KMS-11 (cell line): ENCODE data around the gene GRM1.

Experiments used
- H2AFZ ChIP-seq: fragments of 200-600 bp; sonication (generic); 2 replicates; pipeline ENCODE4 v1.6.1; 2016; ENCODE audit warnings: antibody characterized with exemption, mixed run types, low read depth
- H3K27ac ChIP-seq: fragments of 200-600 bp; sonication (generic); 2 replicates; pipeline ENCODE4 v1.6.1; 2016; ENCODE audit warnings: mild to moderate bottlenecking, mixed run types
- H3K27me3 ChIP-seq: fragments of 200-600 bp; sonication (generic); 2 replicates; pipeline ENCODE4 v1.6.1; 2017; ENCODE audit warnings: mild to moderate bottlenecking, low read depth, mixed run types, moderate library complexity; ENCODE audit not compliant: insufficient read depth
- H3K36me3 ChIP-seq: fragments of 200-600 bp; sonication (generic); 2 replicates; pipeline ENCODE4 v1.6.1; 2017; ENCODE audit warnings: mild to moderate bottlenecking, mixed run types; ENCODE audit not compliant: insufficient read depth
- H3K4me1 ChIP-seq: fragments of 200-600 bp; sonication (generic); 2 replicates; pipeline ENCODE4 v1.6.1; 2016; ENCODE audit warnings: mild to moderate bottlenecking, low read depth, mixed run types; ENCODE audit not compliant: poor library complexity, severe bottlenecking
- H3K4me2 ChIP-seq: fragments of 200-600 bp; sonication (generic); 2 replicates; pipeline ENCODE4 v1.7.0; 2016; ENCODE audit warnings: mild to moderate bottlenecking, mixed run types
- H3K4me3 ChIP-seq: fragments of 200-600 bp; sonication (generic); IDR thresholded peaks from 2 replicates; pipeline ENCODE4 v1.6.1; 2017; ENCODE audit warnings: low read depth, low read length, mixed read lengths; ENCODE audit not compliant: insufficient read depth
- H3K79me2 ChIP-seq: fragments of 200-600 bp; sonication (generic); 2 replicates; pipeline ENCODE4 v1.6.1; 2016; ENCODE audit warnings: low read depth, mixed run types; ENCODE audit not compliant: insufficient read depth
- H3K9ac ChIP-seq: fragments of 200-600 bp; sonication (generic); 2 replicates; pipeline ENCODE4 v1.6.1; 2016; ENCODE audit warnings: mild to moderate bottlenecking, mixed run types
- H4K20me1 ChIP-seq: fragments of 200-600 bp; sonication (generic); 2 replicates; pipeline ENCODE4 v1.6.1; 2016; ENCODE audit warnings: mild to moderate bottlenecking, mixed run types; ENCODE audit not compliant: insufficient read depth
- CTCF ChIP-seq: fragments of 200-600 bp; sonication (generic); conservative IDR thresholded peaks from 2 replicates; pipeline ENCODE4 v1.6.1; 2017; ENCODE audit warnings: low read depth, mild to moderate bottlenecking, antibody characterized with exemption, low read length, moderate library complexity, mixed read lengths

The GRM1 gene

GRCh38 chr6:146123616-146124015, 94.8 kb downstream of the GRM1 start:
- TF ChIP-seq CTCF = no peak
- Histone ChIP-seq H3K27ac (no peak overlapping the region), H4K20me1 (no peaks in the 10 kb centered on the region), H3K27me3 (no peaks in the 10 kb centered on the region), H3K4me2 (no peak overlapping the region), H3K36me3 (no peaks in the 10 kb centered on the region), H3K4me3 (no peak overlapping the region), H2AFZ (no peak overlapping the region), H3K9ac (no peak overlapping the region), H3K79me2 (no peaks in the 10 kb centered on the region), H3K4me1 (no peaks in the 10 kb centered on the region)

- Histone ChIP-seq H2AFZ (no peak overlapping the region), H3K79me2 (no peaks in the 10 kb centered on the region), H3K27me3 (no peaks in the 10 kb centered on the region), H3K36me3 (no peaks in the 10 kb centered on the region), H4K20me1 (no peaks in the 10 kb centered on the region), H3K4me3 (no peak overlapping the region), H3K9ac (no peak overlapping the region), H3K27ac (no peak overlapping the region), H3K4me2 (no peak overlapping the region), H3K4me1 (no peaks in the 10 kb centered on the region)
- no peak for TF ChIP-seq CTCF
Observed at GRCh38 chr6:146127447-146128215, 98.8 kb downstream of the GRM1 start.

- Histone ChIP-seq H3K27me3 (no peaks in the 10 kb centered on the region), H2AFZ (no peak overlapping the region), H3K27ac (no peak overlapping the region), H3K36me3 (no peaks in the 10 kb centered on the region), H3K79me2 (no peaks in the 10 kb centered on the region), H3K9ac (no peak overlapping the region), H3K4me3 (no peak overlapping the region), H3K4me1 (no peaks in the 10 kb centered on the region), H4K20me1 (no peaks in the 10 kb centered on the region), H3K4me2 (no peak overlapping the region)
- no peak for TF ChIP-seq CTCF
Observed at GRCh38 chr6:146133866-146134265, 105.0 kb downstream of the GRM1 start.

- Histone ChIP-seq H3K4me1 (no peaks in the 10 kb centered on the region), H3K36me3 (no peaks in the 10 kb centered on the region), H3K9ac (no peak overlapping the region), H2AFZ (no peak overlapping the region), H3K27me3 (no peaks in the 10 kb centered on the region), H3K79me2 (no peaks in the 10 kb centered on the region), H3K4me3 (no peak overlapping the region), H3K27ac (no peak overlapping the region), H3K4me2 (no peak overlapping the region), H4K20me1 (no peaks in the 10 kb centered on the region)
- TF ChIP-seq CTCF = no peak
Observed at GRCh38 chr6:146135167-146135566, 106.3 kb downstream of the GRM1 start.
